Stromal cell of bone marrow (primary cell): ENCODE measurements around the gene RBMS3.
A peak's percentile ranks its signal among the peaks of the same experiment; 100 is the strongest.
"Not testable (repeated sequence)": the region's sequence is repeated elsewhere in the genome, so short reads cannot be mapped to it uniquely, and the experiment has no call there.

Experiments
- DNase-seq: peaks from one replicate; pipeline ENCODE4 v3.0.0-alpha.2; 2012; ENCODE audit warnings: low read depth

RBMS3 gene

DNA sequence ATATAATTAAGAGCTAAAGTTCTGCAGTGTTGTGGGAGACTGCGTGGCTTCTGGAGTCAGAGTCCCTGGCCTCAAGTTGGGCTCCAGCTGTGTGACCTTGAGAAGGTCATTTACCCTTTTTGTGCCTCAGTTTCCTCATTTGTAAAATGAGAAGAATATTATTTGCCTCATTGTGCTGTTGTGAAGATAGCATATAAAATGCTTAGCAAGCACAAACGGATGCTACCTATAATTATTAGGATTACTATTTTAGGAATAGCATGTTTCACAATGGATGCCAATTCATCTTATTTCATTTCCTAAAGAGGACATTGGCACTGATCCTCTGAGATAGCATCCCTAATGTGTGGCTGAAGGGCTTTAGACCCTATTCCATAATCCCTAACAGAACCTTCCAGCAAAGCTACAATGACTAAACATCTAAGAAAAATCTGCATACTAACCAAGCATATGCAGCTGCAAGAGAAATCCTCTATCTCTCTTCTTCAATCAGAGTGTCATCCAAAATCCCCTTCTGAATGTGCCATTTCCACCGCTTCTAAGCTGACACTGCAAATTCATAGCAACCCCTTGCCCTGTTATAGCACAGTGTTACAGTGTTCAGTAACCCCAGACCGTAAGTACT is 148.3 kb downstream of the RBMS3 start:
- no peak for DNase-seq

DNA sequence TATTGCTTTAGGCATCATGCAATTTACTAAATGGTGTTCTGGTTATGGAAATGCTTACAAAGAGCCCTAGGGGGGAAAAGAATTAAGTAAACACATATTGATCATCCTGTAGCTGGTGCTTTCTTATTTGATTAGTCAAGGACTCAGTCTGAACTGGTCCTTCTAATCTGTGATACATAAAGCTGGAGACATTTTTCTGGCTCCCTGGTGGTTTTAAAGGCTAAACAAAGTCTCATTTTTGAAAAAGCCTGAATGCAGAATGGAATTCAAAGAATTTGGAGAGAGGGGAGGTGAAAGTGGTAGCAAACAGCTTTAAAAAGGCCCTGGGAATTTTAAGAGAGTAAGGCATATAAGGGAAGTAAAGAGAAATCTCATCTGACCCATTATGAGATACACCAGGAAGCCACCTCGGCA is 149.7 kb downstream of the RBMS3 start:
- peak; percentile 16 for DNase-seq

DNA sequence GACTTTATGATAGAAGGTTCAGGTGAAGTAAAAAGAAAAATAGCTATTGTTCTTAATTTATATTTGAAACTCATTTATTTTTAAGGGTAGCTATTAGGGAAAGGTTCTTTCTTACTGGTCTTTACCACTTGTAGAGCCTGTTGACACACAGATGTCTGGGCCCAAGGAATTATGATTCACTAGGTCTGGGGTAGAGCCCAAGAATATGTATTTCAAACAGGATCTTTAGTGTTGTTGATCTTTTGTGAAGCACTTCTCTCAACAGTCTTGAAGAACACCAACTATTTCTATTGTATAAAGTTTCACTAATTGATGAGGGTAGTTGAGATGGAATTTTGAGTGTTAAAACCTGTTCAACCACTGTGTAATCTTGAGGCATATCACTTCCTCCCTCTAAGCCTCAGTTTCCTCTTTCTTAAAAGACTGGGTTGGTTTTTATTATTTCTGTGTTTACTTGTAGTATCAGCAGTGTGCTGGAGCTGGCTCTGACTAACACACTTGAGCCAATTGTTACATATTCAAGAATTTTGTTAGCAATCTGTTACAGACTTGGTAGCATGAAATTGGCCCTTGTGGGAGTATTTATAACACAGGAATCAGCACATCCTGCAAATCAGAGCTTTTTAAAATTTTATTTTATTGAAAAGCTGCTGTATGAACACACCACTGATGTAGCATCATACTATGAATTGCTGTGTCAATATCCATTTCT is 155.9 kb downstream of the RBMS3 start:
- DNase-seq = no peak

DNA sequence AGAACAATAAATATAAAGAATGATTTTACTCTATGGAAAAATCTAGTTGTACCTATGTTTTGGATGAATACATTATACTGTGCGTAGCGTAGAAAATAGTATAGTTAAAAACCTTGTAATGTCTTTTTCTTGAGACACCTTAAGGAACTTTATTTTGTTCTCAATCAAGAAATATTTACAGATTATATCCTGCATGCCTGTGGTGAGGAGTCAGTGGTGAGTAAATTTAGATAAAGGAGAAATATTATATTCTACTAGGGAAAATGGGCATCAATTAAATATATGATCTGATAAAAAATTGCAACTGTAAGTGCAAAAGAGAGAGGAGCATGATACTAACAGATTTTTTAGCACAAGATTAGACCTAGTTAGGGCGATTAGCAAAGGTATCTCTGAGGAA is 157.7 kb downstream of the RBMS3 start:
- no peak for DNase-seq

DNA sequence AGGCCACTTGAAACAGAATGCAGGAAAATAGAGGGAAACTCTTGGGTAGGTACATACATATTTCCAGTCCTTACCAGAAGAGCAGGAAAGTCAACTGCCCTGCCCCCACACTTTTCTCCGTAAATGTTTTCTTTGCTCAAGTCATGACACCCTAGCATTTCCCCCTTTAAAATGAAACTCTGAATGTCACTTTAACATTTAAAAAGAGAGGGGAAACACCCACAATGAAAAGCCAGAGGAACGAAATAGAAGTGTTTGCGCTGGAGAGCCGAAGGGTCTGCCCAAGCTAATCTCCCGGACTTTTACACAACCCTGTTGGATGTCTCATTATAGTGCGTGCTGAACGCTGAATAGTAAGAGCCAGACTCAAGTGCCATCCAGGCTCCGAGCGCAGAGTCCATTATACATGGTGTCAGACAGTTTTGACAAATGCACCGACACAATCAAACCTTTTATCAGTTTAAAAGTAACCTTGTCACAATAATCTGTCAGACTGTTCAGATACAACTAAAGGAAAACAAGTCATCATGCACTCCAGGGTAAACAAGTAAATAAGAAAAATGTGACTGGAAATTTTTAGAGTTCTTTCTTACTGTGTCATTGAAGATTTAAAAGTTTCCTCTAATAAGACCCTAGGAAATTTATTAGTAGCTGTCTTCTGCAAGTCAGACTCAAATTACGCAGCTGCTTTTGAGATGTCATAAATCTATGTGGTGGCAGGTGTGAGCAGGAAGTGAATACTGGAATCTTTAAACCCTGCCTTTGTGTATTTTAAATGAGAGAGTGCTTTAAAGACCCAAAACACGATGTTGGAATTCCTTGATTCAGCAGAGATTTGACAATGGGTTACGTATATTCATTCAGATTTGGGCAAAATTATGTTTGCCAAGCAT is 159.8 kb downstream of the RBMS3 start:
- no peak for DNase-seq

DNA sequence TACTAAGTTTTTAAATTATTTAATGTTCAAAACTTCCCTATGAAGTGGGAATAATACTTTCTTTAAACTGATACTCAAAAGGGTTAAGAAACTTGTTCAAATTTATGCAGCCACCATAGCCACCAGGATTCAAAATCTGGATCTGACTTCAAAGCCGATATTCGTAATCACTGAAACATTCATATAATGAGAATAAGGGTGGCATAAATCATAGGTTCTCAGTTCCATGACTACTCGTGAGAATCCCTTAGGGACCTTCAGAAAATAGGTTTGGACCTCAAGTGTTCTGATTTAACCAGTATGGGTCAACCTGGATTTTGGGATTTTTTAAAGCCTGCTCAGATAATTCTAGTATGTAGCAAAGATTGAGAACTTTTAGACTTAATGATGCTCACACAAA is 160.6 kb downstream of the RBMS3 start:
- DNase-seq = no peak

DNA sequence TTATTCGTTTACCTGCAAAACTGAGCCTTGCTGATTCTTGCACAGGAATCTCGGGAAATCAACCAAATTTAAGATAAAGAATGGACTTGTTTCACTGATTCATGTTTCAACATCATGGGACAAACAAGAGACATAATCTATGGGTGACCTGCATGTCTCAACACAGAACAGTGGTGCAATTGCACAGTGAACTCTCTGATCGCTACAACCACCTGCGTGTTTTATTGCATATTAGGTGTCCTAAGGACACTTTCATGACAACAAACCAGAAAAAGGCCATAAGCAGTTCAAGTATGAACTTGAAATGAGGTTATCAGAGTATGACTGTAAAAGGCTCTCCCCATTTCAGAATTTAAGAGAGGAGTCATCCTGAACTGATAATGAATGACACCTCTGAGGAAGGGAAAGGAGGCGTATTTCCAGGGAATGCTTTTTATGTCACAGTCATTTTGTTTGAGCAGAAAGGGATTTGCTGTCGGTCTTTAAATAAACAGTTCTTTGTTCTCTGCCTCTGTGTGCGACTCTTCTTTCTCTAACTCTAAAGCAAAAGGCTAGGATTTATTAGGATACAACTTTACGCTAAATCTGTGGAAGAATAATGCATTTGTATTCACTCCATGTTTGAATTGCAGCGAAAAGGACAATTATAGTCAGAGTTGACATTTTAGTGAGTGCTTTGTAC is 167.2 kb downstream of the RBMS3 start:
- DNase-seq = no peak

DNA sequence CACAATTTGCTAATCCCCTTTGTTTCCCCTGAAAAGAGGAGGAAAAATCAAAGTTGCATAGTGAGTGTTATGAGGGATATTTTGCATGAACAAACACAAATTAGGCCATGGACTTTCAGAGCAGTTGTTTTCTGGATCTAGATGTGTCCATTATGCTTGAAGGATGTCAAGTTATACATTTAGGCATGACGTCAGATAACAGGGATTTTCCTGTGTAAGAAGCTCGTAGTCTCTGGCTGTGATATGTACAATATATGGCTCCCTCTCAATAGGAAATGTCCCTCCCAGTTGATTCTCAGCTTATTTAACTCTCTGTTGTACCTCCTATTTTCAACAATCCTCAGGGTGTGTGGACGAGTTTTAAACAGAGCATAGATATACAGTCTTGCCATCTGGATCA is 171.0 kb downstream of the RBMS3 start:
- DNase-seq = no peak

DNA sequence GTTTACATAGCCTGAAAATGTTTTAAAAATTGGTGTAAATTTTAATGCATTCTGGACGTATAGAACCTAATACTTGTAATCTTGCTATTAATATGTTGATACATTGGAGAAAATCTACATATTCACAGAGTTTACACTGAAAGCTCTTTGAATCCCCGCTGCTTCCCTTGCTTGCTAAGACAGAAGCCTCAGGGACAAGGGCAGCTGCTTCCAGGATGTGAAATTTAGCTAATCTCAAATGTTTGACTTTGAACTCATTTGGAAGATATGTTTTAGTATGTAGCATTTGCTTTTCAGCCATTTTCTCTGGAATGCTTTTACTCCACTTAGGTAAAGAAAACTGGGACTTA is 172.0 kb downstream of the RBMS3 start:
- DNase-seq = no peak

DNA sequence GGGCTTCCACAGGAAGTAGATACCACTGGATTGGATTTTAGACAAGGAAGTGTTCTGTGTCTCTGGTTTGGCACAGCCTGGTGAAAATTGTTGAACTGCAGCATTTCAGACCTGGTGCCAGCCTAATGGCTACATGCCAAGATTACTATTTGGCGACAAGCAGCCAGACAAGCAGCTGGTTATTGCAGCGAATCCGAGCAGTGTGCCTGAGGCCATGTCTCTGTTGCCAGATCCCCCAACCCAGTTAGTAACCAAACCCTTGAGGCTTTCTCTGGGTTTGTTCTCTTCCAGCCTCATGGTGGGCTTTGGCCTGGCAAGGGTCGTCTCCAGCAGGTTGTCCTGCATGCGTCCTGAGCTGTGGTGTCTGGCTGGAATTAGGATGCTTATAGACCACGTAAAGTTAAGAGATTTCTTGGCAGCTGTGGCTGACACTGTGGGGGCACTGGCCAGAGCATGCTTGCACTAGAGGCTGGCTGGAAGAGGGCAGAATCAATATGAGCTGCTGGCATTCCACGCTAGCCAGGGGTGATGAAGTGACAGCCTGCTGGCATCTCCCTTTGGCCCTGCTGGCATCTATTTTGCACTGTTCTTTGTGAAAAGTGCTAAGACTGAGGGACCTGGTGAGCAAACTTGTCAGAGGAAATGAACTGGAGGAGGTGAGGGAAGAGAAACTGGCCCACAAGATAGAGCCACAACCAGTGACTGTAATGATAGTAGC is 172.6 kb downstream of the RBMS3 start:
- DNase-seq = no peak

DNA sequence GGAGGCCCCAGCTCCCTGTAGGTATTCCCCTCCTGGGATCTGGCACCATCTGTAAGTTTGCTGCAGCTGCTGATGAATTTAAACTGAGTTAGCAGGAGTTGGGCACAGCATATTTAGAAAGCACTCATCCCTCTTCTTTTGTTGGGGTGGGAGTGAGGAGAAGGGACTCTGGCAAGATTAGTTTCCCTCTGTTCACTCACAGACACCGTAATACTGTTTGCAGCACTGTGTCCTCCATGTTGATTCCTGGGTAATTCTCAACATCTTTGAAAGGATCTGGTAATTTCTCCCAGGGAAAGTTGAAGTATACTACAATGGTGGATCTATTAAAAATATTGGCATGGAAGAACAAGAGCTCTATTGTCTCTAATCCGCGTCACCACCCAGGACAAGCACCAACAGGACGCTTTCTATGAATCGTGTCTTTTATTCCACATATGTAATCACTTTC is 173.3 kb downstream of the RBMS3 start:
- DNase-seq = no peak

DNA sequence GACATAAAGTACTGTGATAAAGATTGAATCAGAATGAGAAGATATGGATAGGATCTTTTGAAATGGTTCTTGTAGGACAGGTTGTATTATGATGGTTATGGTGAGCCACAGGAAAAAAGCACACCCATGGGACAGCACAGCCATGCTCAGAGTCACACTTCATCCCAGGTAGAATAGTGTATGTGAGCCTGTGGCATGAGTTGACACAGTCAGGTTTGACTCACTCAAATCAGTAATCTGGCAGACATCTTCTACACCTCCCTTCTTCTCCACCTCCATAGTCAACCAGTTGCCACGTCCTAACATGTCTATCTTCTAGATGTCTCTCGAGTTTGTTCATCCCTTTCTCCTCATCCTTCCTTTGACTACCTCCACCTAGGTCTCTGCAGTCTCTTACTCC is 176.0 kb downstream of the RBMS3 start:
- no peak for DNase-seq

DNA sequence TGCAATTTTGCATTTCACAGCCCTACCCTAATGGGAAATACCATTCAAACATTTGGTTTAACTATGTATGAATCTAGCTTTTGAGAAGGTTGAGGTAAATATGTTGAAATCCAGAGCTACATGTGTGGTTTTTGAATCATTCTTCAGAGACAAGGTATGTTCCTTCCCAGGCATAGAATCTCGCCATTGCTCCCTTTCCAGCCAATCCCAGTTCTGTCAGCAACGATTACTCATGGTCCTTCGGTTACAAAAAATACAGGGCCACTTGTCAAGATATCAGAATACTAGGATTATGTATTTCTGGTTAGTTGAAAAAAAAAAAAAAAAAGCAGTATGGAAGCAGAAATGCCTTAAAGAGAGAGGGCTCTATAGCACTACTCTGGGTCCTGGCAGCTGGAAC is 182.4 kb downstream of the RBMS3 start:
- DNase-seq = no peak

DNA sequence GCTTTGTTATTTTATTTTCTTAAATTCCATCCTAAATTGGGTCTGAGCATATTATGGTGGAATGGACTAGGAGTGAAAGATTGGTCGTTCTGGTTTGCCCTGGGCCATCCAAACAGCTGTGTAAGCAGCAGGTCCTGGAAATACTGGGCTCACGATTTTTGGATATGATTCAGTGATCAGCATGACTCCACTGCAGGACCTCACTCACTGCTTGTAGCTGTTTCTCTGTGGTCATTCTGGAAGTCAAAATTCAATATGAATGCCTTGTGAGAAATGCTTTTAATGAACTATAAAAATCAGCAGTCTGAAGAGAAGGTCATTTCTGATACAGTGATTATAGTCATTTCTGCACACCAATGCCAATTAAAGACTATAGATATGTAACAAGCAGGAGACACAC is 185.0 kb downstream of the RBMS3 start:
- peak; percentile 72 for DNase-seq

DNA sequence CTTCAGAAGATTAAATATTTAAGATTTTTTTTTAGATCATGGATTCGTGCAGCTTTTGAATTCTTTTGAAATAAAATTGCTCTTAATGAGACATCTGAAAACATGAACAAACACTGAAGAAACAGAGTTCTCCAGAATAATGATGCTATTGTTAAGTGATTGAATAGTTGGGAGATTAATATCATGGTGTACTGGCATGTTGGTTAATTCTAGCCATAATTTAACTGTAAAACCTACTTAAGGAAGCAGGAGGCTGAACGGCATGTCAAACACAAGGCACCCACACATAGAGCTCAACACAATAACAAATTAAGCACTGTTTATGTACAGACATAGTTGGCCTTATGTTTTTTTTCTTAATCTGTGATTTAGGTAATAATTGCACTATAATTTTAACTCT is 185.6 kb downstream of the RBMS3 start:
- DNase-seq = no peak

DNA sequence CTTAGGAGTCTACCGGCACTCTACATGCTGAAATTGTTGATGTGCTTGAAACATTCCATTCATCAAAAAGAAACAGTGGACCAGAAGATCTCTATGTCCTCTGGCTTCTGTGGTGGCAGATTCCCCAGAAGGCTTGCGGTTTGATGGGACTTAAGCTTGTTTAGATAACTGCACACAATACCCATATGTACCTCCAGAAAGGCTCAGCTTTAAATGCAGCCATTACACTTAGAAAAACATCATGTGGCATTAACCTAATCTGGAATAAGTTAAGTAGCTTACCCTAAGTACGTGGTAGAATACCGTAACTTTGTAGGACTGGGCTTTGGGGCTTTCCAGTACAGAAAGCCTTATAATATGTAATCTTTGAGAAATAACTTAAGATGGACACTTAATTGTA is 187.3 kb downstream of the RBMS3 start:
- no peak for DNase-seq

DNA sequence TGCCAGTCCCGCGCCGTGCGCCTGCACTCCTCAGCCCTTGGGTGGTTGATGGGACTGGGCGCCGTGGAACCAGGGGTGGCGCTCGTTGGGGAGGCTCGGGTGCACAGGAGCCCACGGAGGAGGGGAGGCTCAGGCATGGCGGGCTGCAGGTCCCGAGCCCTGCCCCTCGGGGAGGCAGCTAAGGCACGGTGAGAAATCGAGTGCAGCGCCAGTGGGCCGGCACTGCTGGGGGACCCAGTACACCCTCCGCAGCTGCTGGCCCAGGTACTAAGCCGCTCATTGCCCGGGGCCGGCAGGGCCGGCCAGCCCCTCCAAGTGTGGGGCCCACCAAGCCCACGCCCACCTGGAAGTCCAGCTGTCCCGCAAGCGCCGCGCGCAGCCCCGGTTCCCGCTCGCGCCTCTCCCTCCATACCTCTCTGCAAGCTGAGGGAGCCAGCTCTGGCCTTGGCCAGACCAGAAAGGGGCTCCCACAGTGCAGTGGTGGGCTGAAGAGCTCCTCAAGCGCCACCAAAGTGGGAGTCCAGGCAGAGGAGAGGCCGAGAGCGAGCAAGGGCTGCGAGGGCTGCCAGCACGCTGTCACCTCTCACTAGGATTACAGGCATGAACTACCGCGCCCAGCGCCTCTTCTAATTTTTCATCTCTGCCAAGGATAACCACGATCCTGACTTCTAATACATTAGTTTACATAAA is 192.8 kb downstream of the RBMS3 start:
- DNase-seq = not testable (repeated sequence)

DNA sequence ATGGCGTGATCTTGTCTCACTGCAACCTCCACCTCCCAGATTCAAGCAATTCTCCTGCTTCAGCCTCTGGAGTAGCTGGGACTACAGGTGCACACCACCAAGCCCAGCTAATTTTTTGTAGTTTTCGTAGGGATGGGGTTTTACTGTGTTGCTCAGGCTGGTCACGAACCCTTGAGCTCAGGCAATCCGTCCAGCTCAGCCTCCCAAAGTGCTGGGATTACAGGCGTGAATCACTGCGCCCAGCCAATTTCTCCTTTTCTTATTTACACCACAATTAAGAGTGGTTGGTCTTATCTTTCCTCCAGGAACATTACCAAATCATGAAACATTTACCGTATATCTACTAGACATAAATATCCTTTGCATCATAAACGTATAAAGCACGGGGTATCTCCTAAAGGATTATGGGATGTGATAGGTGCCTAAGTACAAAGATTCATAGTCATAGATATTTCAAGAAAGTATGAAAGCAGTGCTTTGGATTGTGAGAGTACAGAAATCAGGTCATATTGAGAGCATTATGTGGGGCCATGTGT is 194.5 kb downstream of the RBMS3 start:
- DNase-seq = no peak

DNA sequence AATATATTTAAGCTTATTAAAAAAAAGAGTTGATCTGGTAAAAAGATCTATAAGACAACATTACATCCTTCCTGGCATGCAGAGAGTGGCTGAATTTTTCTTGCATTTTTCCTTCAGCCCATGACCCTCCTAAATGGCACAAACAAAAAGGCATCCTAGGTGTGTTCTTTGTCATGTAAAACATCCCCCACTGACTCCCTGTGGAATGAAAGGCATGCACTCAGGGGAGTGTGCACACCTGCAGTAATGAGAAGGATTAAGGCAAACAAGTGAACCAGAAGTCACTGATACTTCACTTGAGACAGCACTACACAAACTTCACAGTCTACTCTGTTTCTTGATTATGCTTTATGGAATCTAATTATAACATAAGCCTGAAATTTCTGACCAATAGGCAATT is 195.0 kb downstream of the RBMS3 start:
- no peak for DNase-seq

DNA sequence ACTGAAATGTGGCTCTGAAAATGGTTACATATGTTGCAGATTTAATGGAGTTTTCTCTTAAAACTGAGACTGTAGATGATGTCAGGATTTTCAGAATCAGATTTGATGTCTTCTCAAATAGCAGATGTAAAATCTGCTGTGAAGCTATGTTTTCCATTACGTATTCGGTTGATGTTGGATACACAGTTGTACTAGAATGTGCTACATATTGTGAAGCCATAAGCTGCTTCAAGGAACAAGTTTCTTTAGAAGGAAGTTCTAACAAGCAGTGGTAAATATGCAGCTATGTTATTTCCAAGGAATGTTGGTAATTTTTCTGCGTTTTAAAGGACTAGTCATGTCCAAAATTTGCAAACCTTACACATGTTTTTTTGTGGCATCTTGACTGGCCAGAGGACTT is 197.7 kb downstream of the RBMS3 start:
- DNase-seq = no peak

DNA sequence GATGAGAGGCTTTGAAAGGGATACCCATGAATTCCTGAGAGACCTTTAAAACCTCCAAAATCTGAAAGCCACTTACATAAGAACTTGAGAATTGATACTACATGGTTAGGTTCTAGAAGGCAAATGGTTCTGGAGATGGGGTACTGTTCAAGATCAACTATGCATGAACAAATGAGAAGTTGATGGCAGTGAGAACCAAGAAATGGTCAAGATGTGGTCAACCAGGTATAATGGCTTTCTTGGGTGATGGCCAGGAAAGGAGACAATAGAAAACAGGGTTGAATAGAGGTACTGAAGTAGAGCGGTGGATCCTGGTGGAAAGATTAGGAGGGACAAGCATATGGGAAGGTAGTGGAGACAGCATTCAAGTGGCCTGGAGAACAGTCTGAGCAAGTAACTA is 200.4 kb downstream of the RBMS3 start:
- DNase-seq = no peak
